SJCRH30 (cell line): Measurements from ENCODE around the gene S100A9. TPM values are rescaled to one million over a fixed set of nuclear protein-coding genes. Genes with fewer than 3 reads are reported as not detected.

Source experiments
- total RNA-seq: library from RNA; depleted of rRNA; stranded (reverse); fragments of >200 nt; shearing (Covaris generic); gene quantifications from 2 replicates; pipeline ENCODE4 v1.2.3, GENCODE V29; 2014; rRNA removed

The S100A9 gene
- total RNA-seq, 1 experiment from 2014 or later, result not detected

Other genes starting within 250 kb of the S100A9 start
- gene SPRR2F, start 244.3 kb upstream of the S100A9 start, total RNA-seq, result not detected in 2 replicates
- gene SPRR2G, start 207.0 kb upstream of the S100A9 start, total RNA-seq, result not detected in 2 replicates
- not detected in 2 replicates for gene LELP1, start 154.4 kb upstream of the S100A9 start, total RNA-seq
- gene PRR9, start 140.3 kb upstream of the S100A9 start, total RNA-seq, result not detected in 2 replicates
- not detected in 2 replicates for gene LORICRIN, start 98.2 kb upstream of the S100A9 start, total RNA-seq
- not detected in 2 replicates for gene PGLYRP3, start 44.9 kb upstream of the S100A9 start, total RNA-seq
- gene PGLYRP4, start 9.0 kb upstream of the S100A9 start, total RNA-seq, result not detected in 2 replicates
- not detected in 2 replicates for gene S100A12, start 17.8 kb downstream of the S100A9 start, total RNA-seq
- gene S100A8, start 33.2 kb downstream of the S100A9 start, total RNA-seq, result not detected in 2 replicates
- not detected in 2 replicates for gene S100A7A, start 58.7 kb downstream of the S100A9 start, total RNA-seq
- gene S100A7, start 102.8 kb downstream of the S100A9 start, total RNA-seq, result not detected in 2 replicates
- 38.8 and 48.3 TPM in 2 replicates for gene S100A6, start 178.1 kb downstream of the S100A9 start, total RNA-seq
- not detected in 2 replicates for gene S100A5, start 183.1 kb downstream of the S100A9 start, total RNA-seq
- 1.0 and 2.1 TPM in 2 replicates for gene S100A4, start 188.0 kb downstream of the S100A9 start, total RNA-seq
- gene S100A3, start 191.4 kb downstream of the S100A9 start, total RNA-seq, result 0.38 and 1.0 TPM in 2 replicates
- 3.2 and 5.5 TPM in 2 replicates for gene S100A2, start 208.0 kb downstream of the S100A9 start, total RNA-seq